Trophoblast cell (in vitro differentiated cells and primary cell): Measurements from ENCODE around the gene MEGF6.
A peak's percentile ranks its signal among the peaks of the same experiment; 100 is the strongest.

ENCODE experiments used
- DNase-seq, 2 donors: peaks; one replicate each; pipeline ENCODE4 v3.0.0-alpha.2; 2016
- H2AFZ ChIP-seq: 2 replicates; pipeline ENCODE4 v1.6.1; 2013; ENCODE audit warnings: low read length, moderate library complexity, mild to moderate bottlenecking; ENCODE audit not compliant: insufficient read depth, poor library complexity
- H2AK5ac ChIP-seq: 2 replicates; pipeline ENCODE4 v1.6.1; 2013; ENCODE audit warnings: mild to moderate bottlenecking, low read length
- H2BK120ac ChIP-seq: 2 replicates; pipeline ENCODE4 v1.6.1; 2013; ENCODE audit warnings: low read length, mild to moderate bottlenecking, moderate library complexity; ENCODE audit not compliant: insufficient read depth, poor library complexity
- H2BK12ac ChIP-seq: 2 replicates; pipeline ENCODE4 v1.6.1; 2013; ENCODE audit warnings: mild to moderate bottlenecking, low read length, moderate library complexity
- H2BK5ac ChIP-seq: 2 replicates; pipeline ENCODE4 v1.6.1; 2013; ENCODE audit warnings: low read length, low read depth, moderate library complexity, mild to moderate bottlenecking; ENCODE audit not compliant: poor library complexity
- H3K14ac ChIP-seq: 2 replicates; pipeline ENCODE4 v1.6.1; 2013; ENCODE audit warnings: mild to moderate bottlenecking, low read length
- H3K18ac ChIP-seq: 2 replicates; pipeline ENCODE4 v1.6.1; 2013; ENCODE audit warnings: mild to moderate bottlenecking, low read length
- H3K23ac ChIP-seq: 2 replicates; pipeline ENCODE4 v1.6.1; 2013; ENCODE audit warnings: low read length
- H3K27ac ChIP-seq: 2 replicates; pipeline ENCODE4 v1.5.1; 2013; ENCODE audit warnings: low read depth, mild to moderate bottlenecking, inconsistent platforms, low read length, moderate library complexity
- H3K27me3 ChIP-seq: 2 replicates; pipeline ENCODE4 v1.6.1; 2013; ENCODE audit warnings: inconsistent platforms, mild to moderate bottlenecking, low read length, moderate library complexity; ENCODE audit not compliant: insufficient read depth
- H3K36me3 ChIP-seq, 2 experiments: 1 replicate in 1 of 2; 2 replicates in 1 of 2; pipeline ENCODE4 v1.6.1; 2013; ENCODE audit warnings: low read length in 2 of 2, mild to moderate bottlenecking in 2 of 2, moderate library complexity in 1 of 2; ENCODE audit not compliant: insufficient read depth in 2 of 2, control insufficient read depth in 1 of 2
- H3K4ac ChIP-seq: 2 replicates; pipeline ENCODE4 v1.6.1; 2013; ENCODE audit warnings: low read depth, mild to moderate bottlenecking, low read length, moderate library complexity
- H3K4me1 ChIP-seq, 2 experiments: 1 replicate in 1 of 2; 2 replicates in 1 of 2; pipeline ENCODE4 v1.6.1; 2013; ENCODE audit warnings: low read length in 2 of 2, mild to moderate bottlenecking in 2 of 2, moderate library complexity in 1 of 2; ENCODE audit not compliant: insufficient read depth in 2 of 2, control insufficient read depth in 1 of 2
- H3K4me2 ChIP-seq: 2 replicates; pipeline ENCODE4 v1.6.1; 2013; ENCODE audit warnings: inconsistent platforms, mild to moderate bottlenecking, low read length, moderate library complexity
- H3K4me3 ChIP-seq: 2 replicates; pipeline ENCODE4 v1.5.1; 2013; ENCODE audit warnings: mild to moderate bottlenecking, low read depth, low read length, inconsistent platforms
- H3K79me1 ChIP-seq: one replicate; pipeline ENCODE4 v1.6.1; 2013; ENCODE audit warnings: low read length
- H3K79me2 ChIP-seq: 2 replicates; pipeline ENCODE4 v1.6.1; 2013; ENCODE audit warnings: low read length, mild to moderate bottlenecking; ENCODE audit not compliant: control insufficient read depth, insufficient read depth, poor library complexity
- H3K9ac ChIP-seq: 2 replicates; pipeline ENCODE4 v1.6.1; 2013; ENCODE audit warnings: mild to moderate bottlenecking, low read length
- H3K9me3 ChIP-seq: 2 replicates; pipeline ENCODE4 v1.6.1; 2013; ENCODE audit warnings: low read depth, mild to moderate bottlenecking, control low read depth, inconsistent platforms, low read length; ENCODE audit not compliant: insufficient read depth
- H4K12ac ChIP-seq: 2 replicates; pipeline ENCODE4 v1.6.1; 2013; ENCODE audit warnings: low read depth, mild to moderate bottlenecking, low read length, moderate library complexity
- H4K8ac ChIP-seq: 2 replicates; pipeline ENCODE4 v1.6.1; 2013; ENCODE audit warnings: low read depth, mild to moderate bottlenecking, low read length, moderate library complexity
- H4K91ac ChIP-seq: one replicate; pipeline ENCODE4 v1.6.1; 2013; ENCODE audit warnings: low read depth, mild to moderate bottlenecking, low read length, moderate library complexity
- WGBS: extraction: QIAGEN DNeasy Blood & Tissue Kit; methylation state at CpG from one replicate; pipeline ENCODE4 v1.1.7; 2013; ENCODE audit warnings: missing lambda C conversion rate; ENCODE audit not compliant: insufficient read length, insufficient coverage; ENCODE audit errors: extremely low coverage; 5-methylcytosine and 5-hydroxymethylcytosine counted together

Gene MEGF6

GRCh38 chr1:3638027-3638426 is 26.7 kb upstream of the MEGF6 start:
- Histone ChIP-seq H2BK12ac (no peak overlapping the region), H2AFZ (no peak overlapping the region), H3K4me2 (no peak overlapping the region), H4K12ac (no peak overlapping the region), H3K14ac (no peak overlapping the region), H3K4ac (no peak overlapping the region), H3K79me2 (no peaks in the 10 kb centered on the region), H3K4me1 (no peaks in the 10 kb centered on the region), H3K9ac (no peak overlapping the region), H2AK5ac (no peak overlapping the region), H3K27me3 (no peaks in the 10 kb centered on the region), H3K23ac (no peak overlapping the region), H2BK5ac (no peak overlapping the region), H3K36me3 (peaks cover 44 to 60% of the 10 kb centered on the region in 2 experiments), H3K79me1 (no peaks in the 10 kb centered on the region), H4K8ac (no peak overlapping the region), H2BK120ac (no peak overlapping the region), H3K18ac (no peak overlapping the region), H3K4me3 (no peak overlapping the region), H4K91ac (no peak overlapping the region), H3K9me3 (peaks cover 1% of the 10 kb centered on the region), H3K27ac (no peak overlapping the region)
- DNase-seq, result peak in 1 of 2 donors; percentile 47
- no CpG with 5 or more reads among the region's 12 CpGs for WGBS

GRCh38 chr1:3636531-3636930 is 25.2 kb upstream of the MEGF6 start:
- Histone ChIP-seq H3K27me3 (no peaks in the 10 kb centered on the region), H3K4ac (no peak overlapping the region), H3K4me3 (no peak overlapping the region), H3K14ac (no peak overlapping the region), H2BK12ac (no peak overlapping the region), H4K8ac (no peak overlapping the region), H3K9ac (no peak overlapping the region), H4K12ac (no peak overlapping the region), H3K27ac (no peak overlapping the region), H3K18ac (no peak overlapping the region), H3K9me3 (peaks cover 1% of the 10 kb centered on the region), H3K4me1 (no peaks in the 10 kb centered on the region), H3K23ac (no peak overlapping the region), H3K79me1 (no peaks in the 10 kb centered on the region), H2AK5ac (no peak overlapping the region), H3K4me2 (no peak overlapping the region), H3K36me3 (peaks cover 48 to 69% of the 10 kb centered on the region in 2 experiments), H3K79me2 (no peaks in the 10 kb centered on the region), H2BK120ac (no peak overlapping the region), H4K91ac (no peak overlapping the region), H2BK5ac (no peak overlapping the region), H2AFZ (no peak overlapping the region)
- no CpG with 5 or more reads among the region's 11 CpGs for WGBS
- DNase-seq, result no peak

GRCh38 chr1:3636080-3636479 is 24.8 kb upstream of the MEGF6 start:
- Histone ChIP-seq H3K9me3 (peaks cover 1% of the 10 kb centered on the region), H3K4me2 (no peak overlapping the region), H3K4ac (no peak overlapping the region), H3K9ac (no peak overlapping the region), H3K27ac (no peak overlapping the region), H3K18ac (no peak overlapping the region), H2AK5ac (no peak overlapping the region), H3K79me2 (no peaks in the 10 kb centered on the region), H3K4me1 (no peaks in the 10 kb centered on the region), H2BK12ac (no peak overlapping the region), H4K91ac (no peak overlapping the region), H3K23ac (no peak overlapping the region), H4K8ac (no peak overlapping the region), H2BK120ac (no peak overlapping the region), H2AFZ (no peak overlapping the region), H3K27me3 (no peaks in the 10 kb centered on the region), H3K4me3 (no peak overlapping the region), H3K14ac (no peak overlapping the region), H3K79me1 (no peaks in the 10 kb centered on the region), H2BK5ac (no peak overlapping the region), H3K36me3 (peaks cover 48 to 73% of the 10 kb centered on the region in 2 experiments), H4K12ac (no peak overlapping the region)
- DNase-seq, result no peak
- WGBS, result no CpG with 5 or more reads among the region's 14 CpGs

GRCh38 chr1:3634059-3634800 is 22.9 kb upstream of the MEGF6 start:
- Histone ChIP-seq H4K8ac (no peak overlapping the region), H3K9ac (no peak overlapping the region), H3K4me3 (no peak overlapping the region), H2AK5ac (no peak overlapping the region), H4K12ac (no peak overlapping the region), H3K79me1 (no peaks in the 10 kb centered on the region), H2AFZ (no peak overlapping the region), H3K27ac (no peak overlapping the region), H3K14ac (no peak overlapping the region), H3K27me3 (no peaks in the 10 kb centered on the region), H3K36me3 (peaks cover 55 to 81% of the 10 kb centered on the region in 2 experiments), H2BK12ac (no peak overlapping the region), H2BK120ac (no peak overlapping the region), H3K4me1 (no peaks in the 10 kb centered on the region), H4K91ac (no peak overlapping the region), H3K79me2 (no peaks in the 10 kb centered on the region), H3K23ac (no peak overlapping the region), H3K4me2 (no peak overlapping the region), H3K9me3 (peaks cover 1% of the 10 kb centered on the region), H3K4ac (no peak overlapping the region), H3K18ac (no peak overlapping the region), H2BK5ac (no peak overlapping the region)
- no peak for DNase-seq
- WGBS, result no CpG with 5 or more reads among the region's 22 CpGs
